HG03175 (cell line): ENCODE results near the gene GIPC3.

Source experiments
- ATAC-seq: cut with Tn5 transposase; IDR thresholded peaks from one replicate; pipeline ENCODE4 v1.9.1; 2021; ENCODE audit warnings: mild to moderate bottlenecking, moderate library complexity; ENCODE audit not compliant: unreplicated experiment

GIPC3 gene

DNA sequence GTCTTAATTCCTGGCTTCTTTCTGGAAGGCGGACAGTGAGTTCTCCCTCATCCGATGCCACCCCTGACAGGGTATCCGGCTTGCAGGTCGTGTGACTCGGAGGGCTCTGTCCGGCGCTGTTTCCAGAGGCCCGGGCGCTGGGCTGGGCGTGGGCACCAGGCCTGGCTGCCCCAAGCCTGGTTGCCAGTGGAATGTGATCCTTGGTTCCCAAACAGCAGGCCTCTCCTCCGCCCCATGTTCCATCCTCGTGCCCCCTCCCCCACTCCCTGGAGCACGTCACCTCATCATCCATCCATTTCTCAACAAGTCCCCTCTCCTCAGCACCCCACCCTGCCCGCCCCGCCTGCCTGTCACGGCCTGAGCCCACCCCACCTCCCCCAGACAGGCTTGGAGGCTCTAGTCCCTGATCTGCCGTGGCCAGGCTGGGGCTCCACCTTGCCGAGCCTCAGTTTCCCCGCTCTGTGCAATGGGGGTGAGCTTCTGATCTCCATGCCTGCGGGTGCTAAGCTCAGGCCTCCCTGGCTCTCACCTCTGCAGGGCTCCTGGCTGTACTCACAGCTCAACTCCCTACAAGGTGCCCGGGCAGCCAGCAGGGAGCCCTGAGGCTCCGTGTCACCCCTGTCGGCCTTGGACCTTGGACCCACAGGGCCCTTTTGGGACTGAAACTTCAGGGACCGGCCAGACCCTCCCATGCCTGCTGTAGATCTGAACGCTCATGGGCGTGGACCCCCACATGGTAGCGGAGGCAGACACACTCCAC lies 19.1 kb downstream of the GIPC3 start:
- ATAC-seq = no peak

DNA sequence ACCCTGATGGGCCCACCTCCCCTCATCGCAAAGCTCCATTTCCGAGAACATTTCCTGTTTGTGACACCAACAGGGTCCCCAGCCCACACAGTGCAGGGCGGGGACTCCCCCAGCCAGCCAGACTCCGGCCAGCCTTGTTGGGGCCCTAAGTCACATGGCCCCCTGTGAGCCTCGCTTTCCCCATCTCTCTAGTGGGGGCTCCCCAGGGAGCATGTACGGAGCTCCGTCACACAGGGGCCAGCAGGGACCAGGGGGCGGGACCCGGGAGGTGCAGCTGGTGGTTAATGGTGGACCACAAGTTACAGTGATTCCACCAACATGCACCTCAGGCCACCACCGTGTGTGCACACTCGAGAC lies 19.7 kb downstream of the GIPC3 start:
- ATAC-seq = no peak

DNA sequence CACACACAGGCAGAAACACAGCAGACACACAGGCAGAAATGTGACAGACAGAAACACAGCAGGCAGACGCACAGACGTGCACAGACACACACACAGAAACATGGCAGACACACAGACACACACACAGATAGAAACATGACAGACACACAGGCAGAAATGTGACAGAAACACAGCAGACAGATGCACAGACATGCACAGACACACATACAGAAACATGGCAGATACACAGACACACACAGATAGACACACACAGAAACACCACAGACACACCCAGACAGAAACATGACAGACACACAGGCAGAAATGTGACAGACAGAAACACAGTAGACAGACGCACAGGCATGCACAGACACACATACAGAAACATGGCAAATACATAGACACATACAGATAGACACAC lies 20.1 kb downstream of the GIPC3 start:
- no peak for ATAC-seq

DNA sequence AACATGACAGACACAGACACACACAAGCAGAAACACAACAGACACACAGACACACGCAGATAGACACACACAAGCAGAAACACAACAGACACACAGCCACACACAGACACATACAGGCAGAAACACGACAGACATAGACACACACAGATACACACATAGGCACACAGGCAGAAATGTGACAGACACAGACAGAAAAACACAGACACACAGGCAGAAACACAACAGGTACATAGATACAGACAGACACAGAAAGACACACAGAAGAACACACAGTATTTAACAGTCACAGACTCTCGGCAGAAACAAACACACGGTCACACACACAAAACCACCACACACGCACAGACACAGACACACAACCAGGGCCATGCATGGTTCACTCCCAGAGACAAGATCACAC lies 20.5 kb downstream of the GIPC3 start:
- ATAC-seq = no peak

DNA sequence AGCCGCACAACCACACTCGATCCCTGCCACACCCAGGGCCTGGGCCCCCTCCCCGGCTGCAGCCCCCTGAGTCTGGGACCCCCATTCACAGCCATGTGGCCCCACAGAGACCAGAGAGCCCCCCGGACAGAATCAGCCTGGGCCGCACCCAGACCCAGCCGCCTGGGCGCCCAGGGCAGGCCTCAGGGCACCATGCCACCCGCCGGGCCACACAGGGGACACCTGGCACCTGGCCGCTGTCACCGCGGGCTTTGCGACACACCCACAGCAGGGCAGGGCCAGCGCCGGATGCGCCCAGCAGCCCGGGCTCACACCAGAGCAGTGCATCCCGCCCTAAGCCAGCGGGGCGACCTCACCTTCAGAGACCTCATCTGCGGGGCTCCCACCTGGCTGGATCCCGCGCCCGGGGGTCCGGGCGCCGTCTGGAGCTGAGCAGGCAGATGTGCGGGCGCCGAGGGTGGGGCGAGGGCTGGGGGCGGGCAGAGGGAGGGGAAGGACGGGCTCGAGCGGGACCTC lies 21.0 kb downstream of the GIPC3 start:
- no peak for ATAC-seq

DNA sequence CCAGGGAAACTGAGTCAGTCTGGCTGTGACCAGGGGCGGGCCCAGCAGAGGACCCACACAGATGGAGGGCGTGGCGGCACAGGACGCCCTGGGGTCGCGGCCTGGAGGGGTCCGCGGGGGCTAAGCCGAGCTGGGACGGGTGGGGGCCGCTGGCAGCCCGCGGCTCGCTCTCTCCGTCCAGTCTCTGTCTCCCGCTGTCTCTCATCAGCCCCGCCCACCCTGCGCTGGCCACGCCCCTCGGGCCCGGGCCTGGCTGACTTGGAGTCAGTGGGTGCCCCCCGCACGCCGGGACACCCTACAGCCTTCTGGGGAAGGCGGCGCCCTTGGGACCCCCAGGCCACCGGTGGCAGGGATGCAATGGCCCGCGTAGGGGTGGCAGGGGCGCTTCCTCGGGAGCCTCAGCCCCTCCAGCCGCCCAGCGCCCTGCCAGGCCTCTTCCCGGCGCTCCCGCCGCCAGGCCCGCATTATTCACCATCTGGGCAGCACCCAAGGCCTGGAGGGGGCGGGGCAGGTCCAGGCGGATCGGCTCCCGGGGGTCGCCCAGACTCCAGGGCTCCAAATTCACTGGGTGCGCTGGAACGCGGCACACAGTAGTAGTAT lies 21.5 kb downstream of the GIPC3 start, which contains the start of gene TBXA2R:
TBXA2R (minus strand) TSS at position 186 of the 600 bp plus-strand sequence. CDS start 6,241 bp downstream, outside the sequence.
- ATAC-seq = no peak

DNA sequence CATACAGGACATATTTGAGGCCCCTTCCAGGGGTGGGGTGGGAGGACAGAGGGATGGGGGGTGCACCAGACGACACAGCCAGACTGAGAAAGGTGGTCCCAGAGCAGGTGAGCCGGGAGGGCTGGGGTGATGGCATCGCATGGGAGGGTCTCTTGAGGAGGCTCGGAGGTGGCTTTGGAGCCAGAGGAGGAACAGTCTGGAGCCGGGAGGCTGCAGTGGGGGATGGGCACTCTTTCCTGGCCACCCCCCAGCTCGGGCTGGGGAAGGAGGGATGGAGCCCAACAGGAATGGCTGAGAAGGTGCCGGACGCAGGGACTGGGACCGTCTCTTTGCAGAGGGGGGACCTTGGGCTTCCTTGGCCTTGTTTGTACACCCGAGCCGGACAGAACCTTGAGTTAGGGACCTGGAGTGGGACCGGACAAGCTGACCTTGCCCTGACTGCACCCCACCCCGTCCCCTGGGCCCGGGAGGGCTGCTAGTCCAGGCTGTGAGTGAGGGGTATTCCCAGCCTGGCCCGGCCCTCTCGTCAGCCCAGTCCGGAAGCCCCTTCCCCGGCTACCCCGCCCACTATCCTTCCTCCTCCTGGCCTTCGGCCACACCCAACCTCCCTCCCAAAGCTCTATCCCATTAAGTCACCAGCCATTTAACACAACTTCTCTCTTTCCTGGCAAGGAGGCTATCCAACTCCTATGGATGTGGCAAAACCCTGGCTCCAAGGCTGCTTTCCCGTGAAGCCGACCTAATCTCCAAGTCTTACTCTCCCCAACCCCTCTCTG lies 22.2 kb downstream of the GIPC3 start:
- ATAC-seq = no peak

DNA sequence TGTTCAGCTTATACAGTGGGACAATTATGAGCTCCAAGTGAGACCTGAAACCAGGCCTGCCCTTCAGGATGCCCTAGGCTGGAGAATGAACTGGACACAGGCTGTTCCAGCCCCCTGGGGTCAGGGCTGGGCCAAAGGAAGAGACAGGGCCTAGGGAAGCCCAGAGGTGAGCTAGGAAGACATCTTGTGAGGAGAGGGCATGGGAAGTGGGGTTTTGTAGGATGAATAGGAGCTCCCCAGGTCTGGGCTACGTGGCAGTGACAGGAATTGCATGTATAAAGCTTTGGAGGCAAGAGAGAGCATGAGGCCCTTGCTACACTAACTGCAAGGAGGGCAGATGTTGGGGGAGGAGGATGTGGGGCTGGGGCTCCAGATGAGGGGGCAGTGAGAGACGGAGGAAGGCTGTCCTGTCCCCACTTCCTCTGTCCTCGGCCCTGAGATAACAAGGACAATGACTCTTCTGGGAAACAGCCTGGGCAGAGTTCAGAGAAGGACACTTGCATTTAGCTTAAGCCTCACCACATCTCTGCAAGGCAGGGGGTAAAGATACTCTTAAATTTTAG lies 22.9 kb downstream of the GIPC3 start:
- no peak for ATAC-seq

DNA sequence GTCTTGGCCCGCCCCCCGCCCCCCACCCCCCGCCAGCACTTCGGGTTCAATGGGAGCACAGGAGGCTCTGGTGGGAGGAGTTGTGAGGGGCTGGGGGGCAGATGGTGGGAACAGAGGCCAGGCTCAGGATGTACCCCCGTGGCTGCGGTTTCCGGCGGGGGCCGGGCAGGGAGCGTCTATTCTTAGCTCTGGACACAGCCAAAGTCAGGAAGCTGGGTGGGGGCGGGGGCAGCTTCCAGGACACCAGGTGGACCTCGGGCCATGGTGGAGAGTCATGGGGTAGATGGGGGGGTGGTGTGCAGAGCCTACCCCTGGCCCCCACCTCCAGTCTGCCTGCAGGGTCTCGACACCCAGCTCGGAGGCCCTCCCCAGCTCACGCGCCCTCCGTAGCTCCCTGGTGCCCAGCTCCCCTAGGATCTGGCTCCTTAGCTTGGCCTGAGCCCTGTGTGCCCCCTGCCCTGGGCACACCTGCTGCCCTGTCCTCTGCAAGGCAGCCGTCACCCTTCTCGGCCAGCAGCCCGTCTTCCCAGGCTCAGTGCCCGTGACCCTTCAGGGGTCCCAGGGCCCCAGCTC lies 23.6 kb downstream of the GIPC3 start:
- ATAC-seq = no peak

DNA sequence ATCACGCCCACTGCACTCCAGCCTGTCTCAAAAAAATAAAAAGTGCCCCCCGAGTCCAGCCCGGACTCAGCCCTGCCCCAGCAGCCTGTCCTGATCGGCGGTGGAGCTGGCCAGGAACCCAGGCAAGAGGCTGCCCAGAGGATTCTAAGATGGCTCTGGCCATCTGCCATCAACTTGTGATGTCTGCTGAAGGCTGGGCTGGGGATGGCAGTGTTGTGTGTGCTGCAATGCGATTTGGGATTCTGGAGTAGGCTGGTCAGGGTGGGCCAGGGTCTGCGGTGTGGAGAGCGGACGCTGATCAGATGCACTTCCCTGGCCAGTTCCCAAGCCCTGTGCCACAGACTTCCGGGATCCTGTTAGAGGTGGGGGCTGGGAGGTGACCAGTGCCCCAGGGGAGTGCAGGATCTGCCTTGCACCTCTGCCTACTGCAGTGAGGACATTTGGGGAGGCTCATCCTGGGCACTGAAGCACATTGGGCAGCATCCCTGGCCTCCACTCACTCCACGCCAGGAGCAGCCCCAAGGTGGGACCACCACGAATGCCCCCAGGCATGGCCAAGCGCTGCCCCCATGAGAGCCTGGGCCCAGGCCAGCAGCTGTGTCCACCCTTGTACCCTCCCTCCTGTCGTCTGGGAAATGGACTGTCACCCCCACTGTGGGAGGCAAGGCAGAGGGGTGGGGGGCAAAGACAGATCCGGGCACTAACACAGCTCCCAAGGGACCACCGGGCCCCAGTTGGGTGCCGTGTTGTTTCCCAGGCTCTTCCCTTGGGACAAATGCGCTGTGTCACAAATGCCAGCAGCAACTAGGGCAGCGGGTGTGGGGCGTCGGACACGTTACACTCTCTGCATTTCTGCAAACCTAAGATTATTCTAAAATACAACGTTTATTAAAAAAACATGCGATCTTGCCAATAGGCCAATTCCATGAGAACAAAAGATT lies 24.8 kb downstream of the GIPC3 start:
- no peak for ATAC-seq

DNA sequence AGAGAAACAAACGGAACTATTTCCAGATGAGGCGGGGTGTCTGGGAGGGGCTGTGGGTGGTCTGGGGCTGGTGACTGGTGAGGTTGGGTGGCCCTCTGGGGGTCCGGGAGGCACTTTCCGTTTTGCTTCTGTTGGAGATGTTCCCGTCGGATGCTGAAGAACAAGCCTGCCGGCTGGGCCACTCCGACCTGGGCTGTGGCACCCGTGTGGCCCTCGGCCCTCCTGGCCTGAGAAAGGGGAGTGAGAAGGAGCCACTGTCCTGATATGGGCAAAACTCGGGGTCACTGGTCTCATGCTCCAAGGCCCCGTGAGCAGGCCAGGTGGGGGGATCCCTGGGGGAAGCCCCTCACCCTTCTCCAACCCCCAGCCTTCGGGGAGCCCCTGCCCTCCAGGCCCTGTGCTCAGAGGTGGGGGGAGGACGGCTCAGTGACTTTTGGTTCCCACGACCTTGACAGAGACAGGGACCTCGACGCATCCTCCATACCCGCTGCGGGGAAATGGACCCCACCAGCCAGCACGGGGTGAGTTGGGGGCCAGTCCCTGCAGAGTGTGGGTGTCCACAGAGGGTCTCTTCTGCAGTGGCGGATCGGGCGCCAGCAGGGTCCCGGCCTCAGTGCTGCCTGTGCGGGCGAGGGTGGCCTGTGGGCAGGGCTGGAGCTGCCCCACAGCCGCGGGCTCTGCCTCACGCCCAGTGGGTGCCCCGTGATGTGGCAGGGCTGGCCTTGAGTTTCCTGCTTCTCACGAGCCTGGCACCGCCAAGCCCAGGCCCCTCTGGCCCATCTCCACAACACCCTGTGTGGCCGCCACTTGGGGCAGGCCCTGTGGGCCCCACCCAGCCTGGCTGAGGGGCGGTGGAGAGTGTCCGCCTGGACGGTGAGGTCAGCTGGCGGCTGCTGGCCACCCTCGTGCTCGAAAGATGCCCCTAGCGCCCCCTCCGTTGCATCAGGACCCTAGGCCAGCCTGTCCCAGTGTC lies 25.8 kb downstream of the GIPC3 start:
- no peak for ATAC-seq

DNA sequence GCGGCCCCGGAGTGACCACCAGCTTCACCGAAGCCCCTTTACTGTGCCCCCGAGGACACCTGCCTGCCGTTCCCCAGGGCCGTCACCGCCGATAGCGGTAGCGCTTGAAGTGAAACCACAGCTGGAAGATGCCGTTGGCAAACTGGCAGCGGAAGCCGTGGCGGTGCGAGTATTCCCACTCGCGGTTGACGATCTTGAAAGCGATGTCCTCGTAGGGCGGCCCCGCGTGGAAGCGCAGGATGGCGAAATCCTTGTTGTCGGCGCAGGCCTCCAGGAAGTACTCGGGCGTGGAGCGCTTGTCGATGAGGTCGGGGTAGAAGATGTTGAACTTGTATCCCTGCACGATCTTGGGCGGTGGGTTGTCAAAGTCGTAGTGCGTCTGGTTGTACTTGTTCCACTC lies 26.6 kb downstream of the GIPC3 start:
- ATAC-seq = no peak

DNA sequence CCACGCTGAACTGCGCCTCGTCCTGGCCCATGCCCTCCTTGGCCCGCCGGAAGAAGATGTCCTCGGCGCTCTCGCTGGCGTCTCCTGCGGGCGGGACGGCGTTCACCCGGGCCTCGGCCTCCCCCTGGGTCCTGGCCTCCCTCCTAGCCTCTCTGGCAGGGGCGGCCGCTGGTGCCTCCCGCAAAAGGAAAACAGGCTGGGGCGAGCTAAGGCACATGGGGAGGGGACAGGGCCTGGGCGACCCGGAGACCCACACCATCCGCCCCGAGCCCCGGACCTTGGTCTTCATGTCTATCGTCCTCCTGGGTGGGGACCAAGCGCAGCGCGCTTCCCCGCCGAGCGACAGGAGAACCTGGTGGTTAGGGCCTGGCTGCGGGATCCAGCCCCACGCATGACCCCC lies 27.1 kb downstream of the GIPC3 start:
- no peak for ATAC-seq

DNA sequence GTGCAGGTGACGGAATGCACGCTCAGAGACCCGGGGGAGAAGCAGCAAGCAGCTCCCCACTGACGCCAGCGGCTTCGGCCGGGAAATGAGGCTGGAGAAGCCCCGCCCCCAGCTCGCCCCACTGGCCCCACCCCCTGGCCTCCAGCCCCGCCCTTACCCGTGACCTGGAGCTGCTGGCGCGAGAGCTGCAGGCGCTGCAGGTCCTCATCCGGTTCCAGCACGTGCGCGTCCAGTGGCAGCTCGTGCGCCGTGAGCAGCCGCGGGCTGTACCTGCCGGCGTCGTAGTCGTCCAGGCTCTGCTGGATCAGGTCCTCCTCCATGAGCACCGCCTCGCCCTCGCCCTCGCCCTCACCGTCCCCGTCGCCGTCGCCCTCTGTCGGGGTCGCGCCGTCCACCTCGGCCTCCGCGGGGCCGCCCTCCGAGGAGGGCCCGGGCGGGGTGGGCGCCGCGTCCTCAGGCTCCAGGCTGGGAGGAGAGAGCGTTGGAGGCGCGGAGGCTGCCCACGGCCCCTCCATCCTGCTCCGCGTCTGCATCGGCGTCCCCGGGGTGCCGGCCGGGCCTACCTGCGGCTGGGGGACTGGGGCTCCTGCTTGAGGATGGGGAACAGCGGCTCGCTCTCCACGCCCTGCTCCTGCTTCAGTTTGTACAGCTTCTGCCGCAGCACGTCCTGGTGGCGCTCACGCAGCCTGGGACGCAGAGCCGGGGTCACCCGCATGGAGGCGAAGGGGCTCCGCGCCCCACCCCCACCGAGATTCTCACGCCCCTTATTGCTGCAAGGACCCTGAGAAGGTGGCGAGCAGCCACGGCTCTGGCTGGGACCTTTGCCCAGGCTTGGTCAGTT lies 27.8 kb downstream of the GIPC3 start:
- no peak for ATAC-seq

DNA sequence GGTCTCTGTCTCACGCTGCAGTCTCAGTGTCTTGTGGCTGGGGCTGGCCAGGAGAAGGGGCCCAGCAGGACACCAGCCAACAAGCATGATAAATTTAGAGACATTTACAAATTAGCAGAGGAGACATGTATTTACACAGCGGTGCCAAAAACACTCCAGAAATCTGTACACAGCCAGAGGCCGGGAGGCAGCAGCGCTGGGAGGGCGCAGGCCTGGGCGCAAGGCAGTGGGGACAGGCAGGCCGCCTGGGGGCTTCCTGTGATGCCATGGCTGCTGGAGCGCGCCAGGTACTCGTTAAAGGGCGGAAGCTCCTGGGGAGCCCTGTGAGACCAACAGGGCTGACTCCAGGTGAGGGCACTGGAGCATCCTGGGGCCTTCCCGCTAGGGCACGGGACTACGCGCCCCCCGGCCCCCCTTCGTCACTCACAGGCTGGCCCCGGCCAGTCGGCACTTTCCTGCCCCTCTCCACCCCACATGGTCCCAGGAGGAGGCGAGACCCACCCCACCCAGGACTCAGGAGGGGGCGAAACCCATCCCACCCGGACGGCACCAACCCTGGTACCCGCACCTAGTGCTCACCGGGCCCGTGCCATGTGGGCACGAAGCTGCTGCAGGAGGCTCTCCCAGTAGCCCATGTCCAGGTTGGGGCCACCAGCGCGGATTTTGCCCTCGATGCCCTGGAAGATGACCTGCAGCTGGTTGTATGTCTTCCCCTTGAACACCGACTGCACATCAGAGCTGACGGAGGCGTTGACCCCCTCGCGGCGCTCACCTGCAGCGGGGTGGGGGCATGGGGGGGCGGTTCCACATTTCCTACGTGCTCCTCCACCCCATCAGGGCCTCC lies 28.8 kb downstream of the GIPC3 start:
- ATAC-seq = no peak

DNA sequence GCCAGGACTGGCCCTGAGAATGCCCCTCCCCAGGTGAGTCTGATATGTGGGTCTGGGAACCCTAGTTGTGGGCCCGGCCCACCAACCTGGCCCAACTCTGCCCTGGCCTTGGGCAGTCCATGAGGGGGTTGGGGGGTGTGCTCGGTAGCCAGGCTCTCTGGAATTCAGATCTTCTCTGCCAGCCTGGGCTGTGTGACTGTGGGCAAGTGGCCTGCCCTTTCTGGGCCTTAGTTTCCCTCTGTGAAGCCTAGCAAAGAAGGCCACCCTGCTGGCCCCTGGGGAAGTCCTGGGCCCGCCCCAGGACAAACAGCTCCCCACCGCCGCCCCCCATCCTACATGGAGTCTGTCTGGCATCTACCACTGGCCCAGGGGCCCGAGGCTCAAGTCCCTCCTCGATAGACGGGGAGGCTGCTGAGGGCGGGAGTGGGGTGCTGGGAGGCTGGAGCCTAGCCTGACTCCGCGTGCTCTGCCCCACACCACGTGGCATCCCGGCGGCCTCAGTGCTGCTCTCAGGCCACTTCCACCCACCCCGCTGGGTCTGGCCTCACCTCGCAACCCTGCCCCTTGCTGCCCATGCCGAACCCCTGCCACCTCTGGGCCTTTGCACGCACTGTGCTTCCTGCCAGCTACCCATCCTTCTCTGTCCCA lies 29.7 kb downstream of the GIPC3 start:
- ATAC-seq = no peak
